KMS-11 (cell line): ENCODE results near the gene CCNYL1.

Source experiments
- H2AFZ ChIP-seq: fragments of 200-600 bp; sonication (generic); 2 replicates; pipeline ENCODE4 v1.6.1; 2016; ENCODE audit warnings: antibody characterized with exemption, mixed run types, low read depth
- H3K27ac ChIP-seq: fragments of 200-600 bp; sonication (generic); 2 replicates; pipeline ENCODE4 v1.6.1; 2016; ENCODE audit warnings: mild to moderate bottlenecking, mixed run types
- H3K27me3 ChIP-seq: fragments of 200-600 bp; sonication (generic); 2 replicates; pipeline ENCODE4 v1.6.1; 2017; ENCODE audit warnings: mild to moderate bottlenecking, low read depth, mixed run types, moderate library complexity; ENCODE audit not compliant: insufficient read depth
- H3K36me3 ChIP-seq: fragments of 200-600 bp; sonication (generic); 2 replicates; pipeline ENCODE4 v1.6.1; 2017; ENCODE audit warnings: mild to moderate bottlenecking, mixed run types; ENCODE audit not compliant: insufficient read depth
- H3K4me1 ChIP-seq: fragments of 200-600 bp; sonication (generic); 2 replicates; pipeline ENCODE4 v1.6.1; 2016; ENCODE audit warnings: mild to moderate bottlenecking, low read depth, mixed run types; ENCODE audit not compliant: poor library complexity, severe bottlenecking
- H3K4me2 ChIP-seq: fragments of 200-600 bp; sonication (generic); 2 replicates; pipeline ENCODE4 v1.7.0; 2016; ENCODE audit warnings: mild to moderate bottlenecking, mixed run types
- H3K4me3 ChIP-seq: fragments of 200-600 bp; sonication (generic); IDR thresholded peaks from 2 replicates; pipeline ENCODE4 v1.6.1; 2017; ENCODE audit warnings: low read depth, low read length, mixed read lengths; ENCODE audit not compliant: insufficient read depth
- H3K79me2 ChIP-seq: fragments of 200-600 bp; sonication (generic); 2 replicates; pipeline ENCODE4 v1.6.1; 2016; ENCODE audit warnings: low read depth, mixed run types; ENCODE audit not compliant: insufficient read depth
- H3K9ac ChIP-seq: fragments of 200-600 bp; sonication (generic); 2 replicates; pipeline ENCODE4 v1.6.1; 2016; ENCODE audit warnings: mild to moderate bottlenecking, mixed run types
- H4K20me1 ChIP-seq: fragments of 200-600 bp; sonication (generic); 2 replicates; pipeline ENCODE4 v1.6.1; 2016; ENCODE audit warnings: mild to moderate bottlenecking, mixed run types; ENCODE audit not compliant: insufficient read depth
- CTCF ChIP-seq: fragments of 200-600 bp; sonication (generic); conservative IDR thresholded peaks from 2 replicates; pipeline ENCODE4 v1.6.1; 2017; ENCODE audit warnings: low read depth, mild to moderate bottlenecking, antibody characterized with exemption, low read length, moderate library complexity, mixed read lengths

Gene CCNYL1

GRCh38 chr2:207775473-207775872, 64.0 kb downstream of the CCNYL1 start:
- Histone ChIP-seq H3K36me3 (no peaks in the 10 kb centered on the region), H3K27me3 (no peaks in the 10 kb centered on the region), H3K9ac (no peak overlapping the region), H3K79me2 (no peaks in the 10 kb centered on the region), H3K4me3 (no peak overlapping the region), H4K20me1 (no peaks in the 10 kb centered on the region), H2AFZ (no peak overlapping the region), H3K27ac (no peak overlapping the region), H3K4me1 (no peaks in the 10 kb centered on the region), H3K4me2 (no peak overlapping the region)
- no peak for TF ChIP-seq CTCF

- no peaks in the 10 kb centered on the region for H3K27me3 ChIP-seq
- H3K4me1 ChIP-seq, result no peaks in the 10 kb centered on the region
- H3K9ac ChIP-seq, result no peak overlapping the region
- H3K4me2 ChIP-seq, result no peak overlapping the region
- no peaks in the 10 kb centered on the region for H3K36me3 ChIP-seq
- H2AFZ ChIP-seq, result no peak overlapping the region
- no peaks in the 10 kb centered on the region for H4K20me1 ChIP-seq
- no peak overlapping the region for H3K27ac ChIP-seq
- H3K79me2 ChIP-seq, result no peaks in the 10 kb centered on the region
- H3K4me3 ChIP-seq, result no peak overlapping the region
- TF ChIP-seq CTCF, result no peak
Measured at GRCh38 chr2:207777124-207777523, 65.7 kb downstream of the CCNYL1 start.

- Histone ChIP-seq H3K4me2 (no peak overlapping the region), H4K20me1 (no peaks in the 10 kb centered on the region), H2AFZ (no peak overlapping the region), H3K36me3 (no peaks in the 10 kb centered on the region), H3K27ac (no peak overlapping the region), H3K4me1 (no peaks in the 10 kb centered on the region), H3K27me3 (no peaks in the 10 kb centered on the region), H3K79me2 (no peaks in the 10 kb centered on the region), H3K4me3 (no peak overlapping the region), H3K9ac (no peak overlapping the region)
- no peak for TF ChIP-seq CTCF
Measured at GRCh38 chr2:207778298-207778882, 67.0 kb downstream of the CCNYL1 start.

DNA sequence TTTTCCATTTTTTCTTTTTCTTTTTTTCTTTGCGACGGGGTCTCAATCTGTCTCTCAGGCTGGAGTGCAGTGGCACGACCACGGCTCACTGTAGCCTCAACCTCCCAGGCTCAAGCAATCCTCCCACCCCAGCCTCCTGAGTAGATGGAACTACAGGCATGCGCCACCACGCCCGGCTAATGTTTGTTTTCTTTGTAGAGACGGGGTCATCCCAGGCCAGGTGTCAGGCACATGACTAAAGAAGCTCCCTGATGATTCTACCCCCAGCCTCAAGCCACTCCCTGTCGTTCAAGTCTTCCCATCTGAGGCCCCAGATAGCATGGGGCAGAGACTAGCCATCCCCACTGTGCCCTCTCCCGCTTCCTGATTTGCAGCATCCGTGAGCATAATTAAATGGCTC, 68.1 kb downstream of the CCNYL1 start:
- TF ChIP-seq CTCF, result no peak
- no peak overlapping the region for H2AFZ ChIP-seq
- no peak overlapping the region for H3K9ac ChIP-seq
- H3K79me2 ChIP-seq, result no peaks in the 10 kb centered on the region
- no peak overlapping the region for H3K27ac ChIP-seq
- no peak overlapping the region for H3K4me2 ChIP-seq
- H3K36me3 ChIP-seq, result no peaks in the 10 kb centered on the region
- no peaks in the 10 kb centered on the region for H4K20me1 ChIP-seq
- H3K4me3 ChIP-seq, result no peak overlapping the region
- no peaks in the 10 kb centered on the region for H3K27me3 ChIP-seq
- no peaks in the 10 kb centered on the region for H3K4me1 ChIP-seq
